22Rv1 (cell line): ENCODE results near the gene YIPF4.
"Not testable (repeated sequence)": the region's sequence is repeated elsewhere in the genome, so short reads cannot be mapped to it uniquely, and the experiment has no call there.

Experiments
- CTCF ChIP-seq: fragments of 450-650 bp; IDR thresholded peaks from 2 replicates; pipeline ENCODE4 v1.5.1; 2017; ENCODE audit warnings: mild to moderate bottlenecking
- ZFX ChIP-seq: fragments of 450-650 bp; IDR thresholded peaks from 2 replicates; pipeline ENCODE4 v1.6.1; 2017; ENCODE audit warnings: antibody characterized with exemption, borderline replicate concordance

GRCh38 chr2:32364290-32364689 is 86.6 kb downstream of the YIPF4 start:
- not testable (repeated sequence) for TF ChIP-seq CTCF, ZFX
